Ovary (tissue), 3 donors: Measurements from ENCODE around the gene IFITM10.
"Not testable (repeated sequence)": the region's sequence is repeated elsewhere in the genome, so short reads cannot be mapped to it uniquely, and the experiment has no call there.

Experiments
- POLR2A ChIP-seq: fragments of 450-650 bp; IDR thresholded peaks from one replicate; pipeline ENCODE4 v1.6.1; 2017; ENCODE audit warnings: antibody characterized with exemption, mild to moderate bottlenecking, moderate library complexity
- TF ChIP-seq, protein P1 (sequence below), 3 donors: fragments of 450-650 bp in 2 of 3; fragments of 200-600 bp in 1 of 3; IDR thresholded peaks; one replicate each; pipeline versions ENCODE4 v1.5.1 to v1.8.0; 2016 to 2022; ENCODE audit warnings: antibody characterized with exemption in 3 of 3, mild to moderate bottlenecking in 1 of 3
- donor health status: DM: no; HTN: no; CAD: no.

DNA sequence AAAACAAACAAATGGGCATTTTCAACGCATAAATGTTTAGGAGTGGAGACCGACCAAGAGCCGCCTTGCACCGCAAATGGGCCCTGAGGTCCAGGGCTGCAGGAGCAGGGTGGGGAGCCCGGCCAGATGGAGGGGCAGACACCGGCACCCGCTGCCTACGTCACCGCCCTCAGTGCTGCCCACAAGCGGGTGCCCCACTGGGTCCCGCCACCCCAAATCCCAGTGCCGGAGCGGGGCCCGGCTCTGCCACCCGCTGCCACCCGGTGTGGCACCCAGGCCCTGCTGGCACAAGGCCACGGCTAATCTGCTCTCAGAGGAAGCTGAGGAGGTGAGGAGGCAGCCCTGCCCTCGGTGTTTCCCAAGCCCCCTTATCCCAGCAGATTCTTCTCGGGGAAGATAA, 67.2 kb downstream of the IFITM10 start:
- TF ChIP-seq, protein P1, sequence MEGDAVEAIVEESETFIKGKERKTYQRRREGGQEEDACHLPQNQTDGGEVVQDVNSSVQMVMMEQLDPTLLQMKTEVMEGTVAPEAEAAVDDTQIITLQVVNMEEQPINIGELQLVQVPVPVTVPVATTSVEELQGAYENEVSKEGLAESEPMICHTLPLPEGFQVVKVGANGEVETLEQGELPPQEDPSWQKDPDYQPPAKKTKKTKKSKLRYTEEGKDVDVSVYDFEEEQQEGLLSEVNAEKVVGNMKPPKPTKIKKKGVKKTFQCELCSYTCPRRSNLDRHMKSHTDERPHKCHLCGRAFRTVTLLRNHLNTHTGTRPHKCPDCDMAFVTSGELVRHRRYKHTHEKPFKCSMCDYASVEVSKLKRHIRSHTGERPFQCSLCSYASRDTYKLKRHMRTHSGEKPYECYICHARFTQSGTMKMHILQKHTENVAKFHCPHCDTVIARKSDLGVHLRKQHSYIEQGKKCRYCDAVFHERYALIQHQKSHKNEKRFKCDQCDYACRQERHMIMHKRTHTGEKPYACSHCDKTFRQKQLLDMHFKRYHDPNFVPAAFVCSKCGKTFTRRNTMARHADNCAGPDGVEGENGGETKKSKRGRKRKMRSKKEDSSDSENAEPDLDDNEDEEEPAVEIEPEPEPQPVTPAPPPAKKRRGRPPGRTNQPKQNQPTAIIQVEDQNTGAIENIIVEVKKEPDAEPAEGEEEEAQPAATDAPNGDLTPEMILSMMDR (IDR thresholded peaks at IDR 0.05): not testable (repeated sequence)
- TF ChIP-seq POLR2A: not testable (repeated sequence)
